HG03025 (cell line): ENCODE measurements around the gene CDK14.

ENCODE experiments used
- ATAC-seq: cut with Tn5 transposase; IDR thresholded peaks from one replicate; pipeline ENCODE4 v1.9.1; 2021; ENCODE audit warnings: mild to moderate bottlenecking, moderate library complexity; ENCODE audit not compliant: unreplicated experiment, low FRiP score

Gene CDK14

GRCh38 chr7:90596671-90597562 lies 796 bp downstream of the CDK14 start:
- peak; percentile 1 for ATAC-seq

- no peak for ATAC-seq
Observed at GRCh38 chr7:90597563-90598253, 1.6 kb downstream of the CDK14 start.

GRCh38 chr7:90599038-90599437 lies 2.9 kb downstream of the CDK14 start:
- no peak for ATAC-seq

GRCh38 chr7:90599892-90600555 lies 3.9 kb downstream of the CDK14 start:
- no peak for ATAC-seq

GRCh38 chr7:90602303-90602702 lies 6.2 kb downstream of the CDK14 start:
- no peak for ATAC-seq

- ATAC-seq, result no peak
Observed at GRCh38 chr7:90603346-90603745, 7.2 kb downstream of the CDK14 start.

GRCh38 chr7:90604383-90604782 lies 8.3 kb downstream of the CDK14 start:
- ATAC-seq, result no peak

- no peak for ATAC-seq
Observed at GRCh38 chr7:90605055-90605454, 8.9 kb downstream of the CDK14 start.

- no peak for ATAC-seq
Observed at GRCh38 chr7:90607196-90607595, 11.1 kb downstream of the CDK14 start.

GRCh38 chr7:90610105-90610504 lies 14.0 kb downstream of the CDK14 start:
- no peak for ATAC-seq

- no peak for ATAC-seq
Observed at GRCh38 chr7:90611115-90611514, 15.0 kb downstream of the CDK14 start.

- no peak for ATAC-seq
Observed at GRCh38 chr7:90613088-90613498, 17.0 kb downstream of the CDK14 start.

- ATAC-seq, result no peak
Observed at GRCh38 chr7:90617442-90617841, 21.3 kb downstream of the CDK14 start.

GRCh38 chr7:90618876-90619275 lies 22.8 kb downstream of the CDK14 start:
- no peak for ATAC-seq

- ATAC-seq, result no peak
Observed at GRCh38 chr7:90621125-90621746, 25.1 kb downstream of the CDK14 start.

- no peak for ATAC-seq
Observed at GRCh38 chr7:90621747-90622140, 25.6 kb downstream of the CDK14 start.

- no peak for ATAC-seq
Observed at GRCh38 chr7:90622670-90623069, 26.5 kb downstream of the CDK14 start.

GRCh38 chr7:90624225-90624911 lies 28.2 kb downstream of the CDK14 start:
- no peak for ATAC-seq

- no peak for ATAC-seq
Observed at GRCh38 chr7:90625051-90625450, 28.9 kb downstream of the CDK14 start.

GRCh38 chr7:90625562-90625961 lies 29.4 kb downstream of the CDK14 start:
- ATAC-seq, result no peak
